GM23338 (cell line): ENCODE measurements around the gene RRAS2. TPM values are rescaled to one million over a fixed set of nuclear protein-coding genes. Genes with fewer than 3 reads are reported as not detected.

Source experiments
- ATAC-seq: fragments of 200-7000 bp; cut with Tn5 transposase; 3 replicates; pipeline ENCODE4 v1.9.1; 2020
- DNase-seq: peaks from one replicate; pipeline ENCODE4 v3.0.0-alpha.2; 2015; ENCODE audit warnings: low spot score
- H2AFZ ChIP-seq: fragments of 200-600 bp; sonication (generic); 2 replicates; pipeline ENCODE4 v1.8.0; 2016; ENCODE audit warnings: antibody characterized with exemption, mild to moderate bottlenecking, moderate library complexity
- H3F3A ChIP-seq: fragments of 200-600 bp; sonication (generic); replicated peaks from 2 replicates; pipeline ENCODE4 v1.8.0; 2017; ENCODE audit warnings: antibody characterized with exemption, mixed run types, low read depth
- H3K27ac ChIP-seq: fragments of 200-600 bp; sonication (generic); 2 replicates; pipeline ENCODE4 v1.6.1; 2016; ENCODE audit warnings: low read depth
- H3K27me3 ChIP-seq: fragments of 200-600 bp; sonication (generic); 2 replicates; pipeline ENCODE4 v1.8.0; 2016; ENCODE audit warnings: mild to moderate bottlenecking, mixed run types, moderate library complexity; ENCODE audit not compliant: insufficient read depth
- H3K36me3 ChIP-seq: fragments of 200-600 bp; sonication (generic); 2 replicates; pipeline ENCODE4 v1.8.0; 2016; ENCODE audit warnings: mild to moderate bottlenecking; ENCODE audit not compliant: insufficient read depth
- H3K4me1 ChIP-seq: fragments of 200-600 bp; sonication (generic); 2 replicates; pipeline ENCODE4 v1.8.0; 2016; ENCODE audit warnings: mild to moderate bottlenecking, moderate library complexity; ENCODE audit not compliant: insufficient read depth
- H3K4me2 ChIP-seq: fragments of 200-600 bp; sonication (generic); 2 replicates; pipeline ENCODE4 v1.7.1; 2017; ENCODE audit warnings: mixed run types
- H3K4me3 ChIP-seq: fragments of 200-600 bp; sonication (generic); 2 replicates; pipeline ENCODE4 v1.6.1; 2016; ENCODE audit warnings: mixed run types
- H3K79me2 ChIP-seq: fragments of 200-600 bp; sonication (generic); replicated peaks from 2 replicates; pipeline ENCODE4 v1.8.0; 2017; ENCODE audit warnings: mild to moderate bottlenecking; ENCODE audit not compliant: insufficient read depth
- H3K9me2 ChIP-seq: fragments of 200-600 bp; sonication (generic); 2 replicates; pipeline ENCODE4 v1.8.0; 2017; ENCODE audit not compliant: insufficient read depth
- H4K20me1 ChIP-seq: fragments of 200-600 bp; sonication (generic); replicated peaks from 2 replicates; pipeline ENCODE4 v1.8.0; 2017; ENCODE audit warnings: mild to moderate bottlenecking; ENCODE audit not compliant: insufficient read depth
- H3K27ac Mint-ChIP-seq: 2 replicates; pipeline ENCODE4 v1.8.0; 2020; ENCODE audit warnings: inconsistent platforms, mild to moderate bottlenecking, moderate library complexity, mixed read lengths
- H3K27me3 Mint-ChIP-seq: 3 replicates; pipeline ENCODE4 v1.8.0; 2022; ENCODE audit warnings: low read depth, mild to moderate bottlenecking, moderate library complexity, mixed read lengths, inconsistent platforms; ENCODE audit not compliant: insufficient read depth, poor library complexity
- H3K36me3 Mint-ChIP-seq: 3 replicates; pipeline ENCODE4 v1.8.0; 2021; ENCODE audit warnings: low read depth, mild to moderate bottlenecking, inconsistent platforms, moderate library complexity, mixed read lengths
- H3K4me1 Mint-ChIP-seq: 3 replicates; pipeline ENCODE4 v1.8.0; 2020; ENCODE audit warnings: mild to moderate bottlenecking, inconsistent platforms, mixed read lengths
- H3K4me3 Mint-ChIP-seq: 3 replicates; pipeline ENCODE4 v1.8.0; 2021; ENCODE audit warnings: moderate library complexity, mild to moderate bottlenecking, inconsistent platforms, mixed read lengths
- H3K9me3 Mint-ChIP-seq: 3 replicates; pipeline ENCODE4 v1.8.0; 2020; ENCODE audit warnings: moderate library complexity, mild to moderate bottlenecking, inconsistent platforms, mixed read lengths
- CREB1 ChIP-seq: fragments of 250-450 bp; sonication (Bioruptor Pico); IDR thresholded peaks from 2 replicates; pipeline ENCODE4 v1.5.0; 2020; ENCODE audit warnings: low read depth, mild to moderate bottlenecking, moderate library complexity
- CTCF ChIP-seq, 2 experiments: fragments of 200-600 bp in 1 of 2; sonication (generic) in 1 of 2; conservative IDR thresholded peaks; 2 replicates each; pipeline versions ENCODE4 v1.5.1 to v1.6.1; 2016 to 2017; ENCODE audit warnings: antibody characterized with exemption in 2 of 2, low read depth in 2 of 2, mild to moderate bottlenecking in 2 of 2, moderate library complexity in 1 of 2
- ETS1 ChIP-seq: IDR thresholded peaks from 2 replicates; pipeline ENCODE4 v1.6.1; 2016; ENCODE audit warnings: antibody characterized with exemption
- EZH2 ChIP-seq: fragments of 200-600 bp; sonication (generic); IDR thresholded peaks from one replicate; pipeline ENCODE4 v1.8.0; 2017; ENCODE audit warnings: antibody characterized with exemption, mild to moderate bottlenecking, low read depth; ENCODE audit not compliant: unreplicated experiment
- EZH2phosphoT487 ChIP-seq: fragments of 200-600 bp; sonication (generic); IDR thresholded peaks from one replicate; pipeline ENCODE4 v1.8.1; 2018; ENCODE audit warnings: antibody characterized with exemption; ENCODE audit not compliant: unreplicated experiment
- JUNB ChIP-seq: IDR thresholded peaks from one replicate; pipeline ENCODE4 v1.6.1; 2016; ENCODE audit warnings: antibody characterized with exemption; ENCODE audit not compliant: unreplicated experiment
- POLR2AphosphoS5 ChIP-seq: IDR thresholded peaks from 2 replicates; pipeline ENCODE4 v1.6.1; 2016; ENCODE audit warnings: antibody characterized with exemption, low read depth
- REST ChIP-seq: IDR thresholded peaks from one replicate; pipeline ENCODE4 v1.6.1; 2018; ENCODE audit warnings: antibody characterized with exemption; ENCODE audit not compliant: unreplicated experiment
- STAT1 ChIP-seq: IDR thresholded peaks from one replicate; pipeline ENCODE4 v1.6.1; 2016; ENCODE audit warnings: antibody characterized with exemption; ENCODE audit not compliant: unreplicated experiment
- ZNF331 ChIP-seq: fragments of 250-450 bp; sonication (Bioruptor Pico); IDR thresholded peaks from 2 replicates; pipeline ENCODE4 v1.5.0; 2020; ENCODE audit warnings: low read depth, mild to moderate bottlenecking, moderate library complexity
- ZNF462 ChIP-seq: fragments of 250-450 bp; sonication (Bioruptor Pico); IDR thresholded peaks from 2 replicates; pipeline ENCODE4 v1.5.0; 2020; ENCODE audit warnings: mild to moderate bottlenecking, moderate library complexity
- polyA plus RNA-seq: library from polyadenylated mRNA; unstranded; fragments of >200 nt; fragmentation: Nextera tagmentation; extraction: Ambion mirVana; gene quantifications from 2 replicates; pipeline ENCODE4 v1.2.1, GENCODE V29; 2016
- total RNA-seq: library from RNA; depleted of rRNA; stranded (reverse); fragments of >200 nt; shearing (Covaris generic); gene quantifications from 2 replicates; pipeline ENCODE4 v1.2.3, GENCODE V29; 2014

The RRAS2 gene
- total and polyA plus RNA-seq, 2 experiments from 2014 or later: 196 to 293 TPM

GRCh38 chr11:14386081-14386480, 27.1 kb upstream of the RRAS2 start (continued):
- TF ChIP-seq CREB1 (CRISPR knock-in tag) (no peak), CTCF (conservative IDR thresholded peaks at IDR 0.05; ENCODE audit: low read depth in 2 of 2) (no peak), ETS1 (no peak), JUNB (no peak), ZNF331 (CRISPR knock-in tag) (no peak), STAT1 (no peak), EZH2 (no peak)

- Mint-ChIP-seq H3K9me3 (no peaks in the 10 kb centered on the region), H3K4me1 (peaks cover 16% of the 10 kb centered on the region), H3K27ac (no peak overlapping the region), H3K27me3 (peaks cover 14% of the 10 kb centered on the region), H3K36me3 (no peaks in the 10 kb centered on the region; the same call in 2 of the 3 replicates), H3K4me3 (no peak overlapping the region)
- Histone ChIP-seq H3F3A (0 out of 2 replicates have a peak, but pooled peaks cover 6% of the 10 kb centered on the region), H3K36me3 (no peaks in the 10 kb centered on the region), H3K4me2 (no peak overlapping the region), H3K79me2 (no peaks in the 10 kb centered on the region), H3K4me3 (no peak overlapping the region), H3K4me1 (peaks cover 8% of the 10 kb centered on the region; the same call in 1 of the 2 replicates), H2AFZ (no peak overlapping the region), H3K9me2 (no peaks in the 10 kb centered on the region), H3K27me3 (peaks cover 32% of the 10 kb centered on the region), H3K27ac (no peak overlapping the region), H4K20me1 (no peaks in the 10 kb centered on the region)
- DNase-seq: no peak
- ATAC-seq: no peak
- TF ChIP-seq ZNF462 (CRISPR knock-in tag) (no peak), REST (no peak), CREB1 (CRISPR knock-in tag) (no peak), ETS1 (no peak), EZH2phosphoT487 (no peak), POLR2AphosphoS5 (no peak), JUNB (no peak), STAT1 (no peak), ZNF331 (CRISPR knock-in tag) (no peak)
Measured at GRCh38 chr11:14384338-14384737, 25.4 kb upstream of the RRAS2 start.
